Endothelial cell (in vitro differentiated cells): ENCODE results near the gene GLI3. TPM values are rescaled to one million over a fixed set of nuclear protein-coding genes. Genes with fewer than 3 reads are reported as not detected.

Source experiments
- DNase-seq: peaks from one replicate; pipeline ENCODE4 v3.0.0; 2021; ENCODE audit warnings: low spot score
- H3K27ac Mint-ChIP-seq: one replicate; pipeline ENCODE4 v1.8.0; 2021; ENCODE audit warnings: mixed read lengths, inconsistent platforms; ENCODE audit not compliant: unreplicated experiment
- H3K27me3 Mint-ChIP-seq: one replicate; pipeline ENCODE4 v1.8.0; 2021; ENCODE audit warnings: mild to moderate bottlenecking, moderate library complexity, mixed read lengths, inconsistent platforms; ENCODE audit not compliant: unreplicated experiment
- H3K36me3 Mint-ChIP-seq: one replicate; pipeline ENCODE4 v1.8.0; 2021; ENCODE audit warnings: mild to moderate bottlenecking, low read depth, mixed read lengths, inconsistent platforms; ENCODE audit not compliant: unreplicated experiment
- H3K4me1 Mint-ChIP-seq: one replicate; pipeline ENCODE4 v1.8.0; 2021; ENCODE audit warnings: mild to moderate bottlenecking, mixed read lengths, inconsistent platforms; ENCODE audit not compliant: unreplicated experiment
- H3K4me3 Mint-ChIP-seq: one replicate; pipeline ENCODE4 v1.8.0; 2021; ENCODE audit warnings: mild to moderate bottlenecking, mixed read lengths, inconsistent platforms; ENCODE audit not compliant: unreplicated experiment
- H3K9me3 Mint-ChIP-seq: one replicate; pipeline ENCODE4 v1.8.0; 2021; ENCODE audit warnings: mixed read lengths, inconsistent platforms; ENCODE audit not compliant: unreplicated experiment
- CTCF ChIP-seq: fragments of 200-600 bp; sonication (generic); IDR thresholded peaks from one replicate; pipeline ENCODE4 v1.5.0; 2021; ENCODE audit warnings: antibody characterized with exemption; ENCODE audit not compliant: unreplicated experiment
- total RNA-seq: library from RNA; stranded (reverse); fragmentation: NEBNext Ultra II Directional; extraction: Animal tissue kit (Norgen Biotek cat#: 25700); gene quantifications from one replicate; pipeline ENCODE4 v1.2.1, GENCODE V29; 2021; ENCODE audit not compliant: unreplicated experiment

Gene GLI3
- total RNA-seq, 1 donor from 2014 or later = 24.9 TPM

DNA sequence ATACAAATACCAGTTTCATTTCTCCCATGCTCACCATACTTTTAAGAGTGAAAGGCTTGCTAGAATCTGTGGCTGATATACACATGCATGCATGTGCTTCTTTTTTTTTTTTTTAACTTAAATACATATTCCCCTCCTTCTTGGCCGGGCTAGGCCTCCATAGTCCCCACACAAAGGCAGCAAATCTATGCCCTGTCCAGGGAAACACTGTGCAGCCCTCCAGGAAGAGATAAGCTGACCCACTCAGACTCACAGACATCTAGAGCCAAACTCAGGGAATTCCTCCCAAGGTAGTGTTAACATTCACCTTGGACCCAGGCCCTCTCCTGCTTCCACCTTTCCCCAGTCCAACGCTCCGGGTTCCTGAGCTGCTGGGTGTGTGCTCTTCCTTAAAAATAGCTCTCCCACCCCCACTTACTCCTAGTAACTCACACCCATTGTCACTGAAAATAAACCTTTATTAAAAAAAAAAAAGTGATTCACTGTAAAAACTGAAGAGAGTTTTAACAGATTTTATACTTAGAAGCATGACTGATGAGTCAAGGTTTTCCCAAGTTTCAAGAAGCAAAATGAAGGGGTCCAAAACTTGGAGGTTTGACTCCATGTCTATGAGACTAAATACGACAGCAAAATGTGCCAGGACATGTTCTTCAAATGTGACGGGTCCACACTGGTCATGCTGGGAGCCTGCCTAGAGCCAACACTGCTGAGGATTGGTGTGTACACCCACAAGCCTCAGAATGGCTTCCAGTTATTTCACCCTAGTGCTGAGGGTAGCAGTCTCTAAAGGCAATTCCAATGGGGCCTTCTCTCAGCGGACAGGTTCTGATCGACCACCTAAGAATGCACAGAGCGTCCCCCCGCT is 159.5 kb downstream of the GLI3 start:
- Mint-ChIP-seq H3K4me1 (peaks cover 35% of the 10 kb centered on the region), H3K27me3 (peaks cover 4% of the 10 kb centered on the region), H3K36me3 (no peaks in the 10 kb centered on the region), H3K27ac (no peak overlapping the region), H3K9me3 (no peaks in the 10 kb centered on the region), H3K4me3 (no peak overlapping the region)
- no peak for DNase-seq
- TF ChIP-seq CTCF = no peak

DNA sequence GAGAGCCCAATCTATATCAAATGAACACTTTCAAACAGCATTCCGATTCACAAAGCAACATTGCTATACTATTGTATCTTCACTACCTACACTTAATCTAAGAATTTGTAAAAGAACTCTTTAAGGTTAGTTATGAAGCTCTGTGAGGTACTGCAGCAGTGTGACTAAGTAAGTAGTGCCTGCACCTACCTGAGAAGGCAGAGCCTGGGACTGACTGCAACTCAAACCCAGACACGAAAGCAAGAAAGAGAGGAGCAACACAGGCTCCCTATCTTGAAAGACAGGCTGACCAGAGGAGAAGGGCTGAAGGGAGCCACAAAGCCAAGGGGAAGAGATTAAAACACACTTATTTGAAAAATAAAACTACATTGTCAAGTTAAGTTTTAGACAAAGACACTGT is 160.1 kb downstream of the GLI3 start:
- DNase-seq = no peak
- H3K27me3 Mint-ChIP-seq = peaks cover 4% of the 10 kb centered on the region
- peaks cover 42% of the 10 kb centered on the region for H3K4me1 Mint-ChIP-seq

DNA sequence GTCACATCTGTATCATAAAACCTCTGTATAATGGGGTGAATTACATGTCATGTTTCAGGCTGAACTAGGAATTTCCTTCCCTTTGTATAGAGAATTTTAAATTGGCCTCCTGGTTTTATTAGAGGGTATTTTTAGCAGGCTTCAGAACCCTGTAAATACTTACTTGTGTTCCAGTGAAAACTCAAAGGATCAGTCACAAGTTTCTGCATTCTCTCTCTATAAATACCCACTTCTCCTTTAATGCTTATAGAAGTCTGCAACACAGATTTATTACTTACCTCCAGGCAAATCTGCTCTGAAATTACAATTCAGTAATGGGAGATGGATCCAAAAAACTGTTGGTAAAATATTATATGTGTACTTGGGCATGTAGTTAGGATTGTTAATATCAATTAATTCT is 161.6 kb downstream of the GLI3 start:
- Mint-ChIP-seq H3K27me3 (peaks cover 4% of the 10 kb centered on the region), H3K4me3 (no peak overlapping the region), H3K4me1 (peaks cover 37% of the 10 kb centered on the region), H3K36me3 (no peaks in the 10 kb centered on the region), H3K9me3 (no peaks in the 10 kb centered on the region), H3K27ac (no peak overlapping the region)
- no peak for DNase-seq
- no peak for TF ChIP-seq CTCF

More for the DNA sequence above, 160.1 kb downstream of the GLI3 start:
- Mint-ChIP-seq H3K27ac (peak overlapping the region; percentile 70), H3K36me3 (no peaks in the 10 kb centered on the region), H3K4me3 (no peak overlapping the region), H3K9me3 (no peaks in the 10 kb centered on the region)
- TF ChIP-seq CTCF = no peak

- Mint-ChIP-seq H3K27ac (no peak overlapping the region), H3K27me3 (peaks cover 4% of the 10 kb centered on the region), H3K4me1 (peaks cover 37% of the 10 kb centered on the region), H3K36me3 (no peaks in the 10 kb centered on the region), H3K9me3 (no peaks in the 10 kb centered on the region), H3K4me3 (no peak overlapping the region)
- DNase-seq = no peak
- TF ChIP-seq CTCF = no peak
These were observed 162.9 kb downstream of the GLI3 start for GRCh38 chr7:42074076-42074475.
